HG03439 (cell line): ENCODE measurements around the gene RET.

Experiments used
- ATAC-seq: cut with Tn5 transposase; IDR thresholded peaks from one replicate; pipeline ENCODE4 v1.9.1; 2021; ENCODE audit warnings: mild to moderate bottlenecking, moderate library complexity; ENCODE audit not compliant: unreplicated experiment

Gene RET

GRCh38 chr10:43160921-43161255, 84.0 kb downstream of the RET start:
- ATAC-seq, result no peak

DNA sequence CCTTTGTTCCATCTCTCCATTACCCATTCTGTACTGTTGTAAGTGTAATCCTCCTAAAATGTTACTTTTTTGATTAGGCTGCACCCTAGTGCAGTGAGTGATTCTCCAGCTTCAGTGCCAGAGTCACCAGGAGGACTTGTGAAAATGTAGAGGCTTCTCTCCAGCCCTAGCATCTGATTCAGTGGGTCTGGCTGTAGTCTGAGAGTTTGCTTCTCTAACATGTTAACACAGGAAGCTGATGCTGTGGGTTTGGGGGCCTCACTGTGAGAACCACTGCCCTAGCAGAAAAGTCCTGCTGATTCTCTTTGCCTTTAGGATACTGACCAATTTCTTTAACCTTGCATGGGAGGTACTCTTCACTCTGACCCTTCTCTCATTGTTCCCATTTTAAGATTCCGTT, 85.7 kb downstream of the RET start:
- no peak for ATAC-seq

GRCh38 chr10:43166207-43166879, 89.5 kb downstream of the RET start:
- ATAC-seq, result no peak

DNA sequence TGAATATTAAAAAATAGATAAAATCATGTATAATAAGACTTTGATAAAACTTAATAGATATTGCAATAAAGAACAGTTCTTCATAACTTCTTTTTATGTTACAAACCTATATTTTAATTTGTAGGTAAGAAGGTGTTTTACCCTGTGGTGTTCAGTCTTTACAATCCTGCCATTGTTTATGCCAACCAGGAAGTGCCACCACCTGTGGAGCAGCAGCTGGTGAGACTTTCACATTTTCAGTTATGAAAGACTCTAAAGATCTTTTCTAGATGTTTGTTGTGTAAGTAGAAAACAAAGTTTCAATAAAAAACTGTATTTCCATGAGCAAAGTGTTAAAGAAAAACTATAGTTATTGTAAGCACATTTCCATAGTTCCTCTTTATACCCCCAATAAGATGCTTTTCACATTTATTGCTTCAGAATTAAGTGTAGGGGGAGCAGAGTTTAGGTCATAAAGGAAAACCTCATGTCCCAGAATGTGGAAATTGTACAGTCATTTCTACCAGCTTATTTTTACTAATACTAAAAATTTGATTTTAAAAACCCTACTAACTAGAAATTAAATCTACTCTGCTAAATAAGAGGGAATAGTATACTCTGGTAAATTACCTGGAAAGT, 90.1 kb downstream of the RET start:
- ATAC-seq, result no peak

GRCh38 chr10:43167498-43167889, 90.6 kb downstream of the RET start:
- no peak for ATAC-seq

GRCh38 chr10:43170491-43170890, 93.6 kb downstream of the RET start:
- no peak for ATAC-seq

GRCh38 chr10:43172645-43173044, 95.8 kb downstream of the RET start:
- ATAC-seq, result no peak

DNA sequence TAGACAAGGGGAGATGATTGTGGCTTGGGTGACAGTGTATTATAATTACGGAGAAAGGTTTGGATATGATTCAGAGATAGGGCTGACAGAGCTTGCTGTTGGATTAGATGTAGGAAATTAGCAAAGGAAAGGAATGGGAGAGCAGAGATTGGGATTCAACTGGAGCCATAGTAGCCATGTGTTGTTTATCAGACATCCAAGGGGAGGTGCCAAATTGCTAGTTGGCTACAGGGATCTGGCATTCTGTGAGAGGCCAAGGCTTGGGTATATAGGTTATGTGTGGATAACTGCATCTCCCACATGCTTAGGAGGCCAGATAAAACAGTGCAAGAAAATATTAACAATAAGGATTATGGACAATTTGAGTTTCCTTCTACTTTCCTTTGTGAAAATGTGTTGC, 96.3 kb downstream of the RET start:
- no peak for ATAC-seq

- no peak for ATAC-seq
Observed at GRCh38 chr10:43174969-43175368, 98.1 kb downstream of the RET start.

DNA sequence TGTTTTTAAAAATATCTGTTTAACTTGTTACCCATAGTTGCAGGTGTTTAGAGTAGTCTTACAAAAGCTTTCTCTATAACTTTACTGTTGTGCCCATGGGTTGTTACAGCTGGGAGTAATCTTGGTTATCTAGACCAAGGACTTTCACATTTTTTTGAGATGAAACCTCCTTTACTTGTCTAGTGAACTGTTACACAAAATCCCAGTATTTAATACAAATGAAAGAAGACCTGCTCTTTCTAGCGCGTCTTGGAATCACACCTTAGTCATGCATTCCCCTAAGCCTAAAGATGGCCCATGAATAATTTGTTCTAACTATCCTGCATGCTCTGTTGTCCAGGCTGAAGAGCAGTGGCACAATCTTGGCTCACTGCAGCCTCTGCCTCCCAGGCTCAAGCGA, 99.4 kb downstream of the RET start:
- no peak for ATAC-seq

GRCh38 chr10:43177595-43177994, 100.7 kb downstream of the RET start:
- no peak for ATAC-seq
